Gastroesophageal sphincter (tissue), 3 donors: ENCODE data around the gene BTBD7.

Experiments used
- EP300 ChIP-seq: sonication (generic); formaldehyde crosslinking; IDR thresholded peaks from one replicate; pipeline ENCODE4 v1.6.1; 2017; ENCODE audit warnings: antibody characterized with exemption, mild to moderate bottlenecking
- POLR2A ChIP-seq, 2 donors: fragments of 450-650 bp; IDR thresholded peaks; one replicate each; pipeline ENCODE4 v1.6.1; 2017; ENCODE audit warnings: antibody characterized with exemption in 2 of 2, mild to moderate bottlenecking in 2 of 2, moderate library complexity in 1 of 2
- POLR2AphosphoS5 ChIP-seq: sonication (generic); formaldehyde crosslinking; IDR thresholded peaks from one replicate; pipeline ENCODE4 v1.6.1; 2017; ENCODE audit warnings: antibody characterized with exemption
- TF ChIP-seq, protein P1 (sequence below), 4 experiments: fragments of 200-600 bp in 2 of 4; fragments of 450-650 bp in 2 of 4; sonication (generic) in 1 of 4; IDR thresholded peaks; one replicate each; pipeline ENCODE4 v1.5.1; 2017 to 2019; ENCODE audit warnings: antibody characterized with exemption in 4 of 4, mild to moderate bottlenecking in 2 of 4, moderate library complexity in 2 of 4

DNA sequence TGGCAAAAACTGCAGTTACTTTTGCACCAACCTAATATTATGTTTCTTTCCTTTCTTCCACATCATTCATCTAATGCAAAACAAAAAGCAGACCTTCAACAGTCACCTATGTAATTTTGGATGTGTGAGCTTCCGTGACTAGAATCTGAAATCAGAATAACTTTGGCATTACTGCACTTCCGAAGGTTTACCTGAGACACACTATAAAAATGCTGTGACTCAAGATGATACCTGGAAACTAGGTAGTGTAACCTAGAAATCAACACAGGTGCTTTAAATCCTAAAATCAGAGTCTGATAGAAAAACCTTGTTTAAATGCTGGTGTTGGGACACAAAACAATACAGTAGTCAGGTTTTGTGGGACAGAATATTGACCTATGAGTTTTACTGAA is 2.2 kb downstream of the BTBD7 start:
- TF ChIP-seq POLR2AphosphoS5 (no peak), POLR2A (IDR thresholded peaks at IDR 0.05) (no peak), EP300 (no peak)
- TF ChIP-seq, protein P1, sequence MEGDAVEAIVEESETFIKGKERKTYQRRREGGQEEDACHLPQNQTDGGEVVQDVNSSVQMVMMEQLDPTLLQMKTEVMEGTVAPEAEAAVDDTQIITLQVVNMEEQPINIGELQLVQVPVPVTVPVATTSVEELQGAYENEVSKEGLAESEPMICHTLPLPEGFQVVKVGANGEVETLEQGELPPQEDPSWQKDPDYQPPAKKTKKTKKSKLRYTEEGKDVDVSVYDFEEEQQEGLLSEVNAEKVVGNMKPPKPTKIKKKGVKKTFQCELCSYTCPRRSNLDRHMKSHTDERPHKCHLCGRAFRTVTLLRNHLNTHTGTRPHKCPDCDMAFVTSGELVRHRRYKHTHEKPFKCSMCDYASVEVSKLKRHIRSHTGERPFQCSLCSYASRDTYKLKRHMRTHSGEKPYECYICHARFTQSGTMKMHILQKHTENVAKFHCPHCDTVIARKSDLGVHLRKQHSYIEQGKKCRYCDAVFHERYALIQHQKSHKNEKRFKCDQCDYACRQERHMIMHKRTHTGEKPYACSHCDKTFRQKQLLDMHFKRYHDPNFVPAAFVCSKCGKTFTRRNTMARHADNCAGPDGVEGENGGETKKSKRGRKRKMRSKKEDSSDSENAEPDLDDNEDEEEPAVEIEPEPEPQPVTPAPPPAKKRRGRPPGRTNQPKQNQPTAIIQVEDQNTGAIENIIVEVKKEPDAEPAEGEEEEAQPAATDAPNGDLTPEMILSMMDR (IDR thresholded peaks at IDR 0.05), result no peak
